ENCODE results near the gene TBC1D12.

- TF ChIP-seq POLR2AphosphoS5 (IDR thresholded peaks at IDR 0.05) = no peak
- TF ChIP-seq CTCF (IDR thresholded peaks at IDR 0.05) = no peak
Measured at GRCh38 chr10:94411304-94411703, 9.0 kb downstream of the TBC1D12 start.

All from gastroesophageal sphincter (tissue), 3 donors.